ENCODE results near the gene FGFRL1. TPM values are rescaled to one million over a fixed set of nuclear protein-coding genes. Genes with fewer than 3 reads are reported as not detected.

Gene FGFRL1
- total RNA-seq, 2 experiments from 2014 or later, result 10.5 to 10.6 TPM

DNA sequence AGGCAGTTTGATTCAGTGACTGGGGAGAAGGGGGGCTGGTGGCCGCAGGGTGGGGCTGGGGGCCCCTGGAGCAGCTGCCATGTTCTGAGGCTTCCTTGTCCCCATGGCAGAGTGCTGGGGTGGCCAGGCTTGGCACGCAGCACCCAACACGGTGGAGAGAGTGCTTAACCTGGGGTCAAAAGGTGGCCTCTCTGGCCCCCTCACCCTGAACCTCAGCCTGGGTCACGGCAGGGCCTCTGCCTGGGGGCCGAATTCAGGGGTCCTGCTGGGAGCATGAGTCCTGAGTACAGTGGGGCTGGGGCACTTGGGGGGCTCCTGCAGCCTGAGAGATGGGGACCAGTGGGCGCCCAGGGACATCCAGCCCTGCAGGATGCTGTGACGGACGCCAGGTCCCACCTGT, 19.9 kb downstream of the FGFRL1 start:
- Mint-ChIP-seq H3K27me3 (no peaks in the 10 kb centered on the region), H3K36me3 (ENCODE audit: low read depth) (no peaks in the 10 kb centered on the region), H3K27ac (no peak overlapping the region), H3K4me3 (no peak overlapping the region), H3K9me3 (no peaks in the 10 kb centered on the region), H3K4me1 (peaks cover under 1% of the 10 kb centered on the region)
- POLR2A ChIA-PET, result no interaction called here
- no peak for DNase-seq
- CTCF ChIA-PET, result no interaction called here

DNA sequence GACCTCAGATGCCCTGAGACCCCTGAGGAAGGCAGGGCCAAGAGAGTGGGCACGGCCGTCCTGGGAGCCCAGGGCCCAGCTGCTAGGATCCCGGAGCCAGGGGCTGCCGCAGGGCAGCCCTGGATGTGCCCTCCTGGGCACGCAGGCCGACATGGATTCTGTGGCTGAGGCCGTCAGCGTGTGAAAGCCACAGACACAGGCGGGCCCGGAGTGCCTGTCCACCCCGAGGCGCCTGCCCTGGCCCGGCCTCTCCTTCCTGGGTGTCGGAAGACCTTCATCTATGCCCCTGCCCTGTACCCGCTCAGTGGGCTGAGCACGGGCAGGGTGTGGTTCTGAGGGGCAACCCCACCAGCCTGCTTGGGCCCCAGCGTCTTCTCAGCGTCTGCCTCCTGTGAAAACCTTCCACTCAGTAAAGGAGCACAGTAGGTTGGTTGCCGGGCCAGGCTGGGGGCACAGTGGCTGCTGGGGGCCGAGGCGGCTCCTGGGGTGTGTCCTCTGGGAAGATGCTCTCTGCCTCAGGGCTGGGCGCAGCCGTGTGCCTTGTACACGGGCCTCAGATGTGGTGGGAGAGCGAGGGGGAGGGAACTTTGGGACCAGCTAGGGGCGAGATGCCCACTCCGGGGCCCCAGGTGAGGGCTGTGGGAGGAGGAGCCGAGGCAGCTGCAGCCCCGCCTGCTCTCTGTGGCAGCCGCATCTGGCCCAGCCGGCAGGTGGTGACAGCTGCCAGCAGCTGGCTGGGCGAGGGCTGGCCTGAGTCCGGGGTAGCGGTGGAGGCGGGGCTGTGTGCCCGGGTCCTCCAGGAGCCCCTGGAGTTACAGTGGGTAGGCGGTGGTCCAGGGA, 20.8 kb downstream of the FGFRL1 start:
- CTCF ChIA-PET, result no interaction called here
- Mint-ChIP-seq H3K27me3 (no peaks in the 10 kb centered on the region), H3K9me3 (no peaks in the 10 kb centered on the region)

DNA sequence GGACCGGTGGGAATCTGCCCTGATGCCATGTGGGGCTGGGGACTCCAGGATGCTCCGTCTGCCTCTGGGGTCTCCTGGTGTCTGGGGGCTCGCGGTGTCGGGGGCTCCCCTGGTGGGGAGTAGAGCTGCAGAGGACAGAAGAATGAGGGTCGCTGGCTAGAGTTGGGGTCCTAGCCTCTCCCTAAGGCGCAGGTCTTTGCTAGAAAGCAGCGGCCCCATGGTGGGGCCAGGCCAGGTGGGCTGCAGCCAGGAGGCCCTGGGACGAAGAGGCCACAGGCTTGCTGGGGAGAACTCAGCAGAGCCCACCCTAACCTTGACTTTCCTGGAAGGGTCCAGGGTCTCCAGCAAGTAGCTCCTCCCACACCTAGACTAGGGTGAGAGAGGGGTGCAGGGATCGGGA, 21.4 kb downstream of the FGFRL1 start:
- POLR2A ChIA-PET, result no interaction called here
- H3K27ac Mint-ChIP-seq, result no peak overlapping the region
- no peak overlapping the region for H3K4me3 Mint-ChIP-seq
- no peaks in the 10 kb centered on the region for H3K36me3 Mint-ChIP-seq (ENCODE audit: low read depth)
- DNase-seq, result no peak
- CTCF ChIA-PET, result no interaction called here
- no peaks in the 10 kb centered on the region for H3K9me3 Mint-ChIP-seq
- no peaks in the 10 kb centered on the region for H3K4me1 Mint-ChIP-seq
- H3K27me3 Mint-ChIP-seq, result no peaks in the 10 kb centered on the region

More for the DNA sequence above, 20.8 kb downstream of the FGFRL1 start:
- POLR2A ChIA-PET, result no interaction called here
- Mint-ChIP-seq H3K27ac (no peak overlapping the region), H3K36me3 (ENCODE audit: low read depth) (no peaks in the 10 kb centered on the region), H3K4me3 (no peak overlapping the region), H3K4me1 (no peaks in the 10 kb centered on the region)
- DNase-seq, result no peak

DNA sequence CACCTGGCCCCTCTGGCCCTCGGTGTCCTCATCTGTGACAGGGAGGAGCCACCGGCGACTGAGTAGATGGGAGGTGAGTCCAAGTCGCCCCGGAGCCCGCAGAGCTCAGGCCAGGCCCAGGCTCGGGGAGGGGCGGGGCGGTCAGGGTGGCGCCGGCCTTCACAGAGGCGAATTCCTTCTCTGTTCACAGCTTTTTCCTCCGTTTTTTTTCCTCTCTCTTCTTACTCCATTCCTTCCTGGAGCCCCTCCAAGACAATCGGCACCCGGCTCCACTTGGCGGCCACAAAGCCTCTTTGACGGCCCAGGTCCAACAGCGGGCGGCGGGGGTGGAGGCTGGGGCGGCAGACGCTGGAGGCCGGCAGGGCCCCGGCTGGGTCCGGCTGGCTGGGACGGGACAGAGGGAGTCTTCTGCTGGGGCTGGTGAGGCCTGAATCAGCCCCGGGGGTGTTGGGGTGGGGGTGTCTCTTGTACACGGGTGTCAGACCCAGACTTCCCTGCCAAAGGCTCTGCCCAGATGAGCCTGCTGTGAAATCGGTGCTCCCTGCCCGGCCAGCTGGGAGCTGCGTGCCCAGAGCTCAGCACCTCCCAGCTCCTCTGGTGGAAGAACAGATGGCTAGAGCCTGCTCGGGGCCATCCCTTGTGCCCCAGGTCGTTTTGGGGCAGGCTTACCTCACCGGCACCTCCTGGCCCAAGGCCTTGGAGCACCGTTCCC, 22.6 kb downstream of the FGFRL1 start:
- POLR2A ChIA-PET, result no interaction called here

DNA sequence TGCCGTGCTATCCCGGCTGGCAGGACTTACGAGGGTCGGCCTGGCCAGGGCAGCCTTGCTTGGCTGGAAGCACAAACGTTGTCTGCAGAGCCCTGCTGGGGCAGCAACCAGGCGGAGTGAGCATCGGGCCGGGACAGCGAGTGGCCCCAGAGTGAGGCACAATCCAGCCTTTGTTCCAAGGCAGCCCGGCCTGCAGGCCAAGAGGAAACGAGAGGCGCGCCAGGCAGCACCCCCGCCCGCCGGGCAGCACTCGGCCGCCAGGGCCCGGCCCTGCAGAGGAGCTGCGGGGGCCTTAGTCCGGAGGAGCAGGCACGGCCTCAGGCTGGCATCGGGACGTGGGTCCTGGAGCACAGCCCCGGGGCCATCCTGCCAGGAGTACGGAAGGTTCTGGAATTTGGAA, 24.1 kb downstream of the FGFRL1 start:
- DNase-seq, result no peak
- Mint-ChIP-seq H3K27me3 (no peaks in the 10 kb centered on the region), H3K27ac (no peak overlapping the region), H3K9me3 (no peaks in the 10 kb centered on the region), H3K36me3 (ENCODE audit: low read depth) (no peaks in the 10 kb centered on the region), H3K4me3 (no peak overlapping the region), H3K4me1 (no peaks in the 10 kb centered on the region)
- ChIA-PET CTCF (interaction anchor here (0.6 kb wide), 1 partner anchor 278 kb away, joined by 3 read pairs; no protein-coding TSS in a partner anchor), POLR2A (no interaction called here)

More for the DNA sequence above, 22.6 kb downstream of the FGFRL1 start:
- Mint-ChIP-seq H3K27me3 (no peaks in the 10 kb centered on the region), H3K27ac (no peak overlapping the region), H3K4me3 (no peak overlapping the region), H3K4me1 (no peaks in the 10 kb centered on the region), H3K9me3 (no peaks in the 10 kb centered on the region), H3K36me3 (ENCODE audit: low read depth) (no peaks in the 10 kb centered on the region)
- DNase-seq, result no peak
- CTCF ChIA-PET, result no interaction called here

DNA sequence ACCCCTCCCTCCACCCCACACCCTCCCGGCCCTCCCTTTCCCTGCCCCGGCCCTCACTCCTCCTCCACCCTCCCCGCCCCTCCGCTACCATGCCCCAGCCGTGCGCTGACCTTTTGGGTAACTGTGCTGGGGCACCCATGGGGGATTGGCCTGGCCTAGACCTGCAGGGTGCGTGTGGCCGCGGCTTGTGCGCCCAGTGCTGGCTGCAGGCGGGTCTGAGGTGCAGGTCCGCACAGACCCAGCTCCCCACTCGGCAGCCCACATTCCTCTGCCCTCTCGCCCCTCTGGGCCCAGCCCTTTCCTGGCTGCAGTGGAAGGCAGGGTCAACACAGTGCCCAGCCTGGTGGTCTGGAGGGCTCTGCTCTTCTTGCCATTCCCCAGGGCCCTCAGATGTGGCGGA, 24.7 kb downstream of the FGFRL1 start:
- Mint-ChIP-seq H3K27me3 (no peaks in the 10 kb centered on the region), H3K9me3 (no peaks in the 10 kb centered on the region), H3K27ac (no peak overlapping the region), H3K36me3 (ENCODE audit: low read depth) (no peaks in the 10 kb centered on the region), H3K4me1 (no peaks in the 10 kb centered on the region), H3K4me3 (no peak overlapping the region)
- POLR2A ChIA-PET, result interaction anchor here (0.6 kb wide), 1 partner anchor 185 kb away, joined by 3 read pairs; no protein-coding TSS in a partner anchor
- CTCF ChIA-PET, result no interaction called here
- DNase-seq, result no peak

DNA sequence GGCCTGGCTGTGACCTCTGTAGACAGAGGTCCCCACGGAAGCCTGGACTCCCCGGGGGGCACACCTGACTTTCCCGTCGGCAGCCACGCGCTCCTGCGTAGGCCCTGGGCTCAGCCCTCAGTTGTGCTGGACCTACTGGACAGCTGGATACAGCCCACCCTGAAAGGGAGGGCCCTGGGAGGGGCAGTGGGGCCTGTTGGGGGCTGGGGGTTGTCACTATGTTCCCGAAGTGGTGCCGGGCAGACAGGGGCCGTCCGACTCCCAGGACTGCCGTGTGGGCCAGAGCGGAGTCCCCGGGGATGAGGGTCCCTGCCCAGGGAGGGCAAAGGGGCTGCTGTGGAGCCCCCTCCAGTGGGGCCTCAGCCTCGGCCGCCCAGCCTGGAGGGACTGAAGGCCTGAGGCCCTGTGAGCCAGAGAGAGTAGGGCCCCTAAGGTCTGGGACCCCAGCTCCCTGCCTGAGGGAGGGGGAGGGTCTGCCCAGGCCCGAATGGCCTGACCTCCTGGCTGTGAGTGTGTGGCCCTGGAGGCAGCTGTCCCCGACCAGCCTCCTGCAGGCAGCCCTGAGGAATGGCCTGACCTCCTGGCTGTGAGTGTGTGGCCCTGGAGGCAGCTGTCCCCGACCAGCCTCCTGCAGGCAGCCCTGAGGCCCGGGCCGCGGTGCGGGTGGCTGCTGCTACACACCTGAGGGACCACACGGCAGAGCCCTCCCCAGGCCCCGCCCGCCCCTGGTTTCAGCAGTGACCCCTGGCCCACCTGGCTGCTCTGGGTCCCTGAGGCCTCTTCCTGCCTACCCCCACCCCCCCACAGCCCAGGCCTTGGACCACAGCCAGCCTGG, 25.8 kb downstream of the FGFRL1 start:
- Mint-ChIP-seq H3K4me1 (no peaks in the 10 kb centered on the region), H3K27me3 (no peaks in the 10 kb centered on the region), H3K4me3 (no peak overlapping the region), H3K36me3 (ENCODE audit: low read depth) (no peaks in the 10 kb centered on the region), H3K27ac (no peak overlapping the region), H3K9me3 (no peaks in the 10 kb centered on the region)
- DNase-seq, result no peak
- ChIA-PET CTCF (interaction anchor here (1.9 kb wide), 1 partner anchor 19 kb away, joined by 4 read pairs; no protein-coding TSS in a partner anchor), POLR2A (interaction anchor here (0.5 to 0.6 kb wide), 2 partner anchors 186 to 270 kb away, joined by 3 read pairs; no protein-coding TSS in a partner anchor)

DNA sequence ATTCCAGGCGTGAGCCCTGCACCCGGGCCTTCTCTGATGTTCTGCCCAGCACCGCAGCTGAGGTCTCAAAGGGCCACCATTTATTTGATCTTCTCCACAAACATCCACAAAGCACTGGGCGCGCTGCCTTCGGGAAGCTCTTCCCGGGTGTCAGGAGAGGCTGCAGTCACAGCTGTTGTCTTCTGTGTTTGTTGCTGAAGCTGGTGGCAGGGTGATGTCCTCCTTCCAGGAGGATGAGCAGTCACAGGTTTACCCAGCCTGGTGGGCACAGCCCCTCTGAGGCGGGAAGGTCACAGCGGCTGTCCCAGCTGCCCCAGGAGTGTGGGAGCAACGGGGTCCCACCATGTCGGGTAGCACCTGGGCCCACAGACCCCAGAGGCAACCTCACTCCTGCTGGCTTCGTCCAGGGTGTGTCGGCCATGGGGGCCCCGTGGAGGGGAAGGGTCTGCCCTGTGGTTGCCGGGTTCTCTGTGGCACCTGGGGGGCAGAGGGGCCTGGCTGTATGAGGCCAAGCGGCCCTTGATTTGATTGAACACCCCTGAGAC, 27.6 kb downstream of the FGFRL1 start:
- no peak overlapping the region for H3K4me3 Mint-ChIP-seq
- ChIA-PET POLR2A (no interaction called here), CTCF (interaction anchor here (1.9 kb wide), 1 partner anchor 17 kb away, joined by 4 read pairs; no protein-coding TSS in a partner anchor)
- H3K4me1 Mint-ChIP-seq, result no peaks in the 10 kb centered on the region
- no peaks in the 10 kb centered on the region for H3K9me3 Mint-ChIP-seq
- H3K27me3 Mint-ChIP-seq, result no peaks in the 10 kb centered on the region
- no peak for DNase-seq
- no peaks in the 10 kb centered on the region for H3K36me3 Mint-ChIP-seq (ENCODE audit: low read depth)
- no peak overlapping the region for H3K27ac Mint-ChIP-seq

DNA sequence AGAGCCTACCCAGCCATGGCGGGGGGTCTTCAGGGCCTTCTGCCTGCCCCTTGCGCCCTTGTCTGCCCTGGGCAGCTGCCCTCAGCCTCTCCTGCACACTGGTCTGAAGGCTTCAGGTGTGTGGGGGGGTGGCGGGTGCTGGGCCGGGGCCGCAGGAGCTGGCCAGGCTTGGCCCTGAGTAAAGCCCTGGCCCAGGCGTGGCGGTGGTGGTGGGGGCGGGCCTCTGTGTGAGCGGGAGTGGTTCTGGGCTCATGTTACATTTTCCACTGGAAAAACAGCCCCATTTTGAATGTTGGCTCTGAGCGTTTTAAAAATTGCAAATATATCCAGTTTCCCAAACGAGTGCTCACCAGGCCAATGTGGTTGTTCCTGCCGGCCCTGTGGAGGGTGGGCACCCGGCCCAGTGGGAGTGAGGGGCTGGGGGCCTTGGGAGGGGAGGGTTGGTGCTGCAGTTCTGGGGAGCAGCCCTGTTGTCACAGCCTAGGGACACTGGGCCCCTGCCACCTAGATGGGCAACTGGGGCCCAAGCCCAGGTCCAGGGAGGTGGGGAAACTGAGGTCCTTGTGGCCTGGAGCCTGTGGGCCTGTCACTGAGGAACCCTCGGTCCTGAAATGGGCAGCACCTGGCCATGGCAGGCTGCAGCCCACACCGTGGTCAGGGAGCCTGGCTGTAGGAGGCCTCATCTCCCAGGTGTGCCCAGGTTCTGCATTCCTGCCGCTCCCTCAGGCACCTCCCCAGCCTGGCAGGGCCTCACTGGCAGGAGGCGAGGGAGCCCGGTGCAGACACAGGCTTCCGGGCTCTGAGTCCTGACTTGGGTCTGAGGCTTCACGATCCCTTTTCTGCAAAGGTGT, 28.3 kb downstream of the FGFRL1 start:
- CTCF ChIA-PET, result no interaction called here
- DNase-seq, result no peak
- Mint-ChIP-seq H3K9me3 (no peaks in the 10 kb centered on the region), H3K4me1 (no peaks in the 10 kb centered on the region), H3K4me3 (no peak overlapping the region), H3K27ac (no peak overlapping the region), H3K36me3 (ENCODE audit: low read depth) (no peaks in the 10 kb centered on the region), H3K27me3 (no peaks in the 10 kb centered on the region)
- POLR2A ChIA-PET, result no interaction called here

DNA sequence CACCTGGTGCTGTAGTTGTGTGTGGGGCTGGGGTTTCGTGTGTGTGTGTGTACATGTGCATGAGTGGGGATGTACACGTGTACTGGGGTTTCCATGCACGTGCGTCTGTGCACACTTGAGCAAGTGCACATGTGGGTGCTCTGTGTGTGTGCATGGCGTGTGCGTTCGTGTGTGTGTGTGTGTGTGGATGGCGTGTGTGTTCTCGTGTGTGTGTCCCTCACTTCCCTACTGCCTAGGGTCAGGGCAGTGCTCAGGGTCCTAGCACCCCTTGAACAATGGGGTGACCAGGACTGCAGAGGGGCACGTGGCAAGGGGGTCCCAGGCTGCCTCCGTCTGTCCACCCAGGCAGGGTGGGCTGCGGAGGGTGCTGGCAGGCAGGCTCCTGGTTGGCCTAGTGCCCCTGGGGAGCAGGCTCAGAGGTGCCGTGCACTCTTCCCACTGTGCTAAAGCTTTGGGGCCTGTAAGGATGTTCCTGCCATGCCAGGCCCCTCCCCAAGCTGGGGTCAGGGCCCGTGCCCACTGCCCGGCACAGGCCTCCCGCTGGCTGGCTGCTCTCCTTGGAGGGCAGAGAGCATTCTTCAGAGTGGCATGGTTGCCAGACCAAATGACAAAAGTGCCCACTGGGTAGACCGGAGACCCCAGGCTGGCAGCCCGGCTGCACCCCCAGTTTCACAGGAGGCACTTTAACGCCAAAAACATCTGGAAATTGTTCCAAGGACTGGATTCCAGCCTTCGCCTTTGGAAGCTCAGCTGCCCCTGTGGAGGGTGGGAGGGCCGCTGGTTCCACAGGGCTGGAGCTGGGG, 29.1 kb downstream of the FGFRL1 start:
- Mint-ChIP-seq H3K9me3 (no peaks in the 10 kb centered on the region), H3K4me1 (no peaks in the 10 kb centered on the region), H3K4me3 (no peak overlapping the region), H3K36me3 (ENCODE audit: low read depth) (no peaks in the 10 kb centered on the region), H3K27me3 (no peaks in the 10 kb centered on the region), H3K27ac (no peak overlapping the region)
- no peak for DNase-seq
- POLR2A ChIA-PET, result no interaction called here
- CTCF ChIA-PET, result no interaction called here

DNA sequence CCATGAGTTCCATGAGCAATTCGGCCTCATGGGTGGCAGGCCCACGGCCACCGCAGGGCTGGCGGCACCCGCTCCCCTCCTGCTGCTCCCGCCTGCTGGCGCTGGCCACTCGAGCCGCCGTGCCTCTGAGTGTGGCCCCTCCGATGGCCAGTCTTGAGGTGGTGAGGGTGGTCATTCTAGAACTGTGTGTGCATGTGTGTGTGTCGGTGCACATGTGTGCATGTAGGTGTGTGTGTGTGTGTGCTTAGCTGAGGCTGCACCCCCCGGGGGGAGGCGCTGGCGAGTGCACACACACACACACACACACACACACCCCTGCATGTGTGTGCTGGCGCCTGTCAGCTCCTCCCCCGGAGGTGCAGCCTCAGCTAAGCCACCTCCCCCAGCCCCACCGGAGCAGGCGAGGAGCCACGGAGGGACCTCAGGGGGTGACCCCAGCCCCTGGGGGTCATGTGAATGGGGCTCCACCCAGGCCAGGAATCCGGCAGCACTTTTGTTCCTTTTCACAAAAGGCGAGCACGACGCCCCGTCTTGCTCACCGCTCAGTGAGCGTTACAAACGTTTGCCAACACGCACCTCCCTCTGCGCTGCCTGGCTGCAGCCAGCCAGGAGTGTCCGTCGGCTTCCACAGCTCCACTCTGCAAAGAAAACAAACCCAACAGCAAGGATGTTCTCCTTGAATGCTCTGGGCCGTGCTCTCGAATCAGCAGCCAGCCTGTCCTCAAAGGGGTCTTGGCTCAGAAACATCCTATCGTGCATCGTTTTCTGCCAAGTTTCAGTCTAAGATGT, 29.9 kb downstream of the FGFRL1 start:
- CTCF ChIA-PET, result no interaction called here
- no peaks in the 10 kb centered on the region for H3K9me3 Mint-ChIP-seq
- H3K4me1 Mint-ChIP-seq, result no peaks in the 10 kb centered on the region
- no peaks in the 10 kb centered on the region for H3K36me3 Mint-ChIP-seq (ENCODE audit: low read depth)
- DNase-seq, result no peak
- H3K27me3 Mint-ChIP-seq, result no peaks in the 10 kb centered on the region
- POLR2A ChIA-PET, result no interaction called here
- no peak overlapping the region for H3K4me3 Mint-ChIP-seq
- H3K27ac Mint-ChIP-seq, result no peak overlapping the region
